Stimulated activated CD8-positive, alpha-beta memory T cell treated with anti-CD3 and anti-CD28 coated beads, Interleukin-15, amount 100 ng/mL, for 4 hours (primary cell): ENCODE measurements around the gene RAB25.

Experiments
- DNase-seq, 2 donors: peaks; one replicate each; pipeline ENCODE4 v3.0.0-alpha.2; 2020; ENCODE audit warnings: low read depth in 2 of 2

The RAB25 gene

DNA sequence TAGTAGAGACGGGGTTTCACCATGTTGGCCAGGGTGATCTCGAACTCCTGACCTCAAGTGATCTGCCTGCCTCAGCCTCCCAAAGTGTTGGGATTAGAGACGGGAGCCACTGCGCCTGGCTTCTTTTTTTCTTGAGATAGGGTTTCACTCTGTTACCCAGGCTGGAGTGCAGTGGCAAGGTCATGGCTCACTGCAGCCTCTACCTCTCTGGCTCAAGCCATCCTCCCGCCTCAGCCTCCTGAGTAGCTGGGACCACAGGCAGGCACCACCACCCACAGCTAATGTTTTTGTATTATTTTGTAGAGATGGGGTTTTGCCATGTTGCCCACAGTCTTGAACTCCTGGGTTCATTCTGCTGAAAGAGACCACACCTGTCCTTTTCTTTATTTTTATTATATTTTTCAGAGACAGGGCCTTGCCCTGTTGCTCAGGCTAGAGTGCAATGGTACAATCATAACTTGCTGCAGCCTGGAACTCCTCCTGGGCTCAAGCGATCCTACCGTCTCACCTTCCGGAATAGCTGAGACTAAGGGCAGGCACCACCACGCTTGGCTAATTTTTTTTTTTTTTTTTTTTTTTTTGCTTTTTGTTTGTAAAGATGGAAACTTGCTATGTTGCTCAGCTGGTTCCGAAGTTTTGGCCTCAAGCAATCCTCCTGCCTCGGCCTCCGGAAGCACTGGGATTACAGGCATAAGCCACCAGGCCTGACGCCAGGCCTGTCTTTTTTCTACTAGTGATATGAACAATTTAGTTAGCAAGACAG lies 56.6 kb downstream of the RAB25 start:
- DNase-seq = no peak

DNA sequence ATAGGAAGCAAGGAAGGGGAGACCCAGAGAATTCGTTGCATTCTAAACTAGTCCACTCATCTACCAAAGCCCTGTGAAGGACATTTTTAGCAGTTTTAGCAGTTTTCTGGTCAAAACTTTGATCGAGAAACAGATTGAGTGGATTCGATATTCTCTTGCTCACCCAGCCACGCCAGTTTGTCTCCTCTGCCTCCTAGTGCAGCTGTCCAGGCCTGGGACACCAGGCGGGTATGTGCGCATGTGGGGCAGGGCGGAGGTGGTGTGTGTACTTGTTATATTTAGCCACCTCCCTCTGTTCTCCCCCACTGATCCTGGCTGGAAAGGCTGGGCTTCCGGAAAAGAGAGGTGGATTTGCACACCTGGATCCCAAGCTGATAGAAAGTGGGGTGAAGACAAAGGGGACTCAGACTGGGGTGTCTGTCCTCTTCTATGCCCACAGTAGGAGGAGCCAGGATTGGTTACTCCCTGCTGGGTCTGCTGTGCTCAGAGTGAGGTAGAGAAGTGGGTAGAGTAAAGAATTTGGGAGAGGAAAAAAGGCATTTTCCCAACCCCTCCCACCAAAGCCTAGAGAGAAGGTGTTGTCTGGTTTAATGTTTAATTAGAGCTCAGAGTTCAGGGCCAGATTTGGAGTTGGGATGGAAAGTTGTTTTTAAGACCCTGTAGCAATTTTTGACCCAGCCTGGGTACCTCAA lies 57.4 kb downstream of the RAB25 start:
- no peak for DNase-seq

DNA sequence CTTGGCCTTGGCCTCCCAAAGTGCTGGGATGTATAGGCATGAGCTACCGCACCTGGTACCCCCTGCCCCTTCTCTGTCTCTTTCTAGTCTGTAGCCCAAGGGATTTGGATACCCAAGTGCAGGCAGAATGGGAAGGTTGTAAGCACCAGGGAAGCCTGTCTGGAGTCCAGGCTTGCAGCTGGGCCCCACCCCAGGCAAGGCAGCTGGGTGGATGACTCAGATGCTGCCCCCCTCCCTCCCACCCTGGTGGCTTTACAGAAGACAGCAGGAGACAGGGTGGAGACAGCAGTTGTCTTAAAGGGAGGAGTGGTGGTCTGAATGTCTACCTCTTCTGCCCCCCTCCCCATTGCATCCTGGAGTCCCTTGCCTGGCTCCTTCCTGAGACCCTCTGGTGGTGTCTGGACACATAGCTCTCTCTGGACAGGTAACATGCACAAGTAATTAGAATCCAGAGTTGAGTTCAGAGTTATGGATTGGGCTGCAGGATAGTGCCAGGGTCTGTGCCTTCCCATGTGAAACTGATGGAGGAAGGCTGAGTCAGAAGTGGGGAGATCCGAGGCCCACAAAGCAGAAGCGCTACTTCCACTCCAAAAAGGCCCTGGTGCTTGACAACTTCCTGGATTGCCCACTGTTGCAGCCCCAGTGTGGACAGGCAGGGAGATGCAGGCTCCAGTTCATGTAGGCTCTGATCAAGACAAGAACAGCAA lies 58.7 kb downstream of the RAB25 start:
- DNase-seq = no peak
